ENCODE measurements around the gene FAM107B. TPM values are rescaled to one million over a fixed set of nuclear protein-coding genes. Genes with fewer than 3 reads are reported as not detected.

FAM107B gene
- total and polyA plus RNA-seq, 10 of the 15 experiments (the other 5 are each of a cell fraction or from before 2014, with no cell fraction given): 22.9 to 162 (median 86.6) TPM

DNA sequence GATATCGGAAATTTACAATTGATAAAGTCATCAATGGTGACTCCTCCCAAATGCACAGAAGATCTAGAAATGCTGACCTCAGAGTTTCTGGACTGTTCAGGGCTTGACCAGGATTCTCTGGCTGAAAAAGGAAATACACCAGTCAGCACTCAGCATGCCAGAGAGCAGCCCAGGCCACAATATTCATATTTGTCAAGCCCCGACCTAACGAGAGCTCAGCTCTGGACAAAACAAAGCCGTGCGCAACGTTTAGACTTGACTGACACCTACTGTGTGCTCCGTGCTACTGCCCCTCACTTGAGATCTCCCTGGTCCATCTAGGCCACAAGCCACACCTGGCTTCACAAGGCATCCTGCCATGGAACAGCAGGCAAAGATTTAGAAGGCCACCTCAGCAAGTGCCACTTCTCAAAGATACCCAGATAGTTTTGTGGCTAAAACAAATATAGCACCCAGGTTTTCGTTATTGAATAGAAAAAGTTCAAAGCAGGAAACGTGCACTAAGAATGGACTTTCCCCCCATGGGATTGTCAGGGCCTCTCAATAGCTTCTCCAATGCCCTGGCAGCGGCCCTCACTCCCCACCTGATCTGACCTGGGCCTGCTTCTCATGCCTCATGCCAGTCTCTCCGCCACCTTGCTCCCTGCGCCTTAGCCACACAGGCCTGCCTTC is 218.3 kb downstream of the FAM107B start (continued):
- TF ChIP-seq, protein P1, sequence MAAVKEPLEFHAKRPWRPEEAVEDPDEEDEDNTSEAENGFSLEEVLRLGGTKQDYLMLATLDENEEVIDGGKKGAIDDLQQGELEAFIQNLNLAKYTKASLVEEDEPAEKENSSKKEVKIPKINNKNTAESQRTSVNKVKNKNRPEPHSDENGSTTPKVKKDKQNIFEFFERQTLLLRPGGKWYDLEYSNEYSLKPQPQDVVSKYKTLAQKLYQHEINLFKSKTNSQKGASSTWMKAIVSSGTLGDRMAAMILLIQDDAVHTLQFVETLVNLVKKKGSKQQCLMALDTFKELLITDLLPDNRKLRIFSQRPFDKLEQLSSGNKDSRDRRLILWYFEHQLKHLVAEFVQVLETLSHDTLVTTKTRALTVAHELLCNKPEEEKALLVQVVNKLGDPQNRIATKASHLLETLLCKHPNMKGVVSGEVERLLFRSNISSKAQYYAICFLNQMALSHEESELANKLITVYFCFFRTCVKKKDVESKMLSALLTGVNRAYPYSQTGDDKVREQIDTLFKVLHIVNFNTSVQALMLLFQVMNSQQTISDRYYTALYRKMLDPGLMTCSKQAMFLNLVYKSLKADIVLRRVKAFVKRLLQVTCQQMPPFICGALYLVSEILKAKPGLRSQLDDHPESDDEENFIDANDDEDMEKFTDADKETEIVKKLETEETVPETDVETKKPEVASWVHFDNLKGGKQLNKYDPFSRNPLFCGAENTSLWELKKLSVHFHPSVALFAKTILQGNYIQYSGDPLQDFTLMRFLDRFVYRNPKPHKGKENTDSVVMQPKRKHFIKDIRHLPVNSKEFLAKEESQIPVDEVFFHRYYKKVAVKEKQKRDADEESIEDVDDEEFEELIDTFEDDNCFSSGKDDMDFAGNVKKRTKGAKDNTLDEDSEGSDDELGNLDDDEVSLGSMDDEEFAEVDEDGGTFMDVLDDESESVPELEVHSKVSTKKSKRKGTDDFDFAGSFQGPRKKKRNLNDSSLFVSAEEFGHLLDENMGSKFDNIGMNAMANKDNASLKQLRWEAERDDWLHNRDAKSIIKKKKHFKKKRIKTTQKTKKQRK (IDR thresholded peaks at IDR 0.05; ENCODE audit: low read depth, low read length): no peak
- TF ChIP-seq, protein P2, sequence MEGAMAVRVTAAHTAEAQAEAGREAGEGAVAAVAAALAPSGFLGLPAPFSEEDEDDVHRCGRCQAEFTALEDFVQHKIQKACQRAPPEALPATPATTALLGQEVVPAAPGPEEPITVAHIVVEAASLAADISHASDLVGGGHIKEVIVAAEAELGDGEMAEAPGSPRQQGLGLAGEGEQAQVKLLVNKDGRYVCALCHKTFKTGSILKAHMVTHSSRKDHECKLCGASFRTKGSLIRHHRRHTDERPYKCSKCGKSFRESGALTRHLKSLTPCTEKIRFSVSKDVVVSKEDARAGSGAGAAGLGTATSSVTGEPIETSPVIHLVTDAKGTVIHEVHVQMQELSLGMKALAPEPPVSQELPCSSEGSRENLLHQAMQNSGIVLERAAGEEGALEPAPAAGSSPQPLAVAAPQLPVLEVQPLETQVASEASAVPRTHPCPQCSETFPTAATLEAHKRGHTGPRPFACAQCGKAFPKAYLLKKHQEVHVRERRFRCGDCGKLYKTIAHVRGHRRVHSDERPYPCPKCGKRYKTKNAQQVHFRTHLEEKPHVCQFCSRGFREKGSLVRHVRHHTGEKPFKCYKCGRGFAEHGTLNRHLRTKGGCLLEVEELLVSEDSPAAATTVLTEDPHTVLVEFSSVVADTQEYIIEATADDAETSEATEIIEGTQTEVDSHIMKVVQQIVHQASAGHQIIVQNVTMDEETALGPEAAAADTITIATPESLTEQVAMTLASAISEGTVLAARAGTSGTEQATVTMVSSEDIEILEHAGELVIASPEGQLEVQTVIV (IDR thresholded peaks at IDR 0.05; ENCODE audit: borderline replicate concordance, partially characterized antibody): no peak
- TF ChIP-seq ATF7 (IDR thresholded peaks at IDR 0.05; ENCODE audit: low read depth): no peak
- TF ChIP-seq ZNF207 (IDR thresholded peaks at IDR 0.05; ENCODE audit: borderline replicate concordance): no peak
- TF ChIP-seq, protein P3, sequence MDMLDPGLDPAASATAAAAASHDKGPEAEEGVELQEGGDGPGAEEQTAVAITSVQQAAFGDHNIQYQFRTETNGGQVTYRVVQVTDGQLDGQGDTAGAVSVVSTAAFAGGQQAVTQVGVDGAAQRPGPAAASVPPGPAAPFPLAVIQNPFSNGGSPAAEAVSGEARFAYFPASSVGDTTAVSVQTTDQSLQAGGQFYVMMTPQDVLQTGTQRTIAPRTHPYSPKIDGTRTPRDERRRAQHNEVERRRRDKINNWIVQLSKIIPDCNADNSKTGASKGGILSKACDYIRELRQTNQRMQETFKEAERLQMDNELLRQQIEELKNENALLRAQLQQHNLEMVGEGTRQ (IDR thresholded peaks at IDR 0.05; ENCODE audit: borderline replicate concordance, low read depth, low read length): no peak
- no peak for TF ChIP-seq MTA3 (IDR thresholded peaks at IDR 0.05; ENCODE audit: borderline replicate concordance, low read length)
- peak; percentile 26; the same call in 1 of the 2 replicates for TF ChIP-seq EED (IDR thresholded peaks at IDR 0.05; ENCODE audit: low read depth)
- TF ChIP-seq, protein P4, sequence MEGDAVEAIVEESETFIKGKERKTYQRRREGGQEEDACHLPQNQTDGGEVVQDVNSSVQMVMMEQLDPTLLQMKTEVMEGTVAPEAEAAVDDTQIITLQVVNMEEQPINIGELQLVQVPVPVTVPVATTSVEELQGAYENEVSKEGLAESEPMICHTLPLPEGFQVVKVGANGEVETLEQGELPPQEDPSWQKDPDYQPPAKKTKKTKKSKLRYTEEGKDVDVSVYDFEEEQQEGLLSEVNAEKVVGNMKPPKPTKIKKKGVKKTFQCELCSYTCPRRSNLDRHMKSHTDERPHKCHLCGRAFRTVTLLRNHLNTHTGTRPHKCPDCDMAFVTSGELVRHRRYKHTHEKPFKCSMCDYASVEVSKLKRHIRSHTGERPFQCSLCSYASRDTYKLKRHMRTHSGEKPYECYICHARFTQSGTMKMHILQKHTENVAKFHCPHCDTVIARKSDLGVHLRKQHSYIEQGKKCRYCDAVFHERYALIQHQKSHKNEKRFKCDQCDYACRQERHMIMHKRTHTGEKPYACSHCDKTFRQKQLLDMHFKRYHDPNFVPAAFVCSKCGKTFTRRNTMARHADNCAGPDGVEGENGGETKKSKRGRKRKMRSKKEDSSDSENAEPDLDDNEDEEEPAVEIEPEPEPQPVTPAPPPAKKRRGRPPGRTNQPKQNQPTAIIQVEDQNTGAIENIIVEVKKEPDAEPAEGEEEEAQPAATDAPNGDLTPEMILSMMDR (IDR thresholded peaks at IDR 0.05 in 2 of 3, conservative IDR thresholded peaks at IDR 0.05 in 1 of 3; ENCODE audit: control insufficient read depth in 2 of 3, extremely low read depth in 1 of 3, insufficient read depth in 1 of 3, low read depth in 3 of 3, low read length in 3 of 3): peak; percentile 46 to 68 (median 51); a peak in 5 of 6 replicates
- no peak for TF ChIP-seq KDM1A (IDR thresholded peaks at IDR 0.05; ENCODE audit: borderline replicate concordance)
- TF ChIP-seq NRF1 (conservative IDR thresholded peaks at IDR 0.05; ENCODE audit: low read depth, low read length): no peak
- TF ChIP-seq SREBF1 (IDR thresholded peaks at IDR 0.05; ENCODE audit: low read length): no peak
- TF ChIP-seq RAD51 (IDR thresholded peaks at IDR 0.05): no peak
- no peak for TF ChIP-seq CBX5 (IDR thresholded peaks at IDR 0.05; ENCODE audit: low read depth)
- no peak for TF ChIP-seq NR2F1 (conservative IDR thresholded peaks at IDR 0.05)
- TF ChIP-seq CREM (IDR thresholded peaks at IDR 0.05; ENCODE audit: low read depth): no peak
- TF ChIP-seq IKZF2 (IDR thresholded peaks at IDR 0.05): no peak
- no peak for TF ChIP-seq SREBF2 (IDR thresholded peaks at IDR 0.05; ENCODE audit: low read length)
- TF ChIP-seq FOXK2 (IDR thresholded peaks at IDR 0.05): no peak
- TF ChIP-seq, protein P5, sequence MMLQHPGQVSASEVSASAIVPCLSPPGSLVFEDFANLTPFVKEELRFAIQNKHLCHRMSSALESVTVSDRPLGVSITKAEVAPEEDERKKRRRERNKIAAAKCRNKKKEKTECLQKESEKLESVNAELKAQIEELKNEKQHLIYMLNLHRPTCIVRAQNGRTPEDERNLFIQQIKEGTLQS (IDR thresholded peaks at IDR 0.05; ENCODE audit: borderline replicate concordance, extremely low read depth, low read depth, low read length): no peak
- TF ChIP-seq HDGF (IDR thresholded peaks at IDR 0.05): 0 out of 2 replicates have a peak, but pooled peaks have one; percentile 31
- TF ChIP-seq CHD4 (IDR thresholded peaks at IDR 0.05): no peak
- no peak for TF ChIP-seq EP300 (IDR thresholded peaks at IDR 0.05; ENCODE audit: borderline replicate concordance in 1 of 2, control insufficient read depth in 1 of 2, low read depth in 2 of 2, low read length in 2 of 2)

All from GM12878 (cell line).